CD14-positive monocyte (primary cell): ENCODE results near the gene SLC30A3. TPM values are rescaled to one million over a fixed set of nuclear protein-coding genes. Genes with fewer than 3 reads are reported as not detected.
A peak's percentile ranks its signal among the peaks of the same experiment; 100 is the strongest.

Source experiments
- DNase-seq, 3 donors: peaks; one replicate each; pipeline ENCODE4 v3.0.0-alpha.2; 2011 to 2022
- H2AFZ ChIP-seq: 2 replicates; pipeline ENCODE4 v1.6.0; 2012; ENCODE audit warnings: mild to moderate bottlenecking, low read depth, low read length, inconsistent platforms; ENCODE audit not compliant: insufficient read depth, poor library complexity, severe bottlenecking
- H3K27ac ChIP-seq, 2 donors: 1 replicate in 1 of 2; 2 replicates in 1 of 2; pipeline ENCODE4 v1.5.1; 2012 to 2013; ENCODE audit warnings: low read length in 2 of 2, control low read depth in 1 of 2, inconsistent platforms in 1 of 2, low read depth in 1 of 2, mild to moderate bottlenecking in 1 of 2
- H3K27me3 ChIP-seq, 2 donors: one replicate each; pipeline versions ENCODE4 v1.6.0 to v1.6.1; 2011 to 2013; ENCODE audit warnings: low read length in 2 of 2; ENCODE audit not compliant: control insufficient read depth in 2 of 2, insufficient read depth in 2 of 2
- H3K36me3 ChIP-seq, 2 donors: replicated peaks in 1 of 2; 1 replicate in 1 of 2; 2 replicates in 1 of 2; pipeline versions ENCODE4 v1.5.1 to v1.6.1; 2012 to 2013; ENCODE audit warnings: low read length in 2 of 2, control low read depth in 1 of 2, inconsistent platforms in 1 of 2, mild to moderate bottlenecking in 1 of 2; ENCODE audit not compliant: insufficient read depth in 2 of 2, control insufficient read depth in 1 of 2
- H3K4me1 ChIP-seq, 2 donors: 1 replicate in 1 of 2; 2 replicates in 1 of 2; pipeline versions ENCODE4 v1.5.1 to v1.6.1; 2012 to 2013; ENCODE audit warnings: low read length in 2 of 2, control low read depth in 1 of 2, inconsistent platforms in 1 of 2, mild to moderate bottlenecking in 1 of 2, moderate library complexity in 1 of 2; ENCODE audit not compliant: insufficient read depth in 2 of 2, control insufficient read depth in 1 of 2
- H3K4me2 ChIP-seq: replicated peaks from 2 replicates; pipeline ENCODE3; 2012; ENCODE audit warnings: low read length, moderate library complexity, mild to moderate bottlenecking; ENCODE audit not compliant: poor library complexity, severe bottlenecking; ENCODE audit errors: extremely low read depth
- H3K4me3 ChIP-seq, 3 experiments: fragments of 200-600 bp in 1 of 3; sonication (generic) in 1 of 3; replicated peaks in 1 of 3; 1 replicate in 2 of 3; 2 replicates in 1 of 3; pipeline ENCODE4 v1.5.1; 2011 to 2013; ENCODE audit warnings: low read length in 3 of 3, mild to moderate bottlenecking in 3 of 3, control low read depth in 2 of 3, low read depth in 2 of 3, inconsistent platforms in 1 of 3, moderate library complexity in 1 of 3
- H3K79me2 ChIP-seq: 2 replicates; pipeline ENCODE4 v1.6.0; 2012; ENCODE audit warnings: mild to moderate bottlenecking, control low read depth, inconsistent platforms, low read length, moderate library complexity; ENCODE audit not compliant: insufficient read depth
- H3K9ac ChIP-seq: 2 replicates; pipeline ENCODE4 v1.6.0; 2017; ENCODE audit warnings: low read length, mild to moderate bottlenecking; ENCODE audit not compliant: insufficient read depth, poor library complexity, severe bottlenecking
- H3K9me3 ChIP-seq, 2 donors: replicated peaks in 1 of 2; 1 replicate in 1 of 2; 2 replicates in 1 of 2; pipeline versions ENCODE4 v1.5.1 to v1.6.1; 2012 to 2013; ENCODE audit warnings: low read length in 2 of 2, control low read depth in 1 of 2; ENCODE audit not compliant: control insufficient read depth in 1 of 2, insufficient read depth in 1 of 2
- H4K20me1 ChIP-seq: 2 replicates; pipeline ENCODE4 v1.6.0; 2012; ENCODE audit warnings: mild to moderate bottlenecking, low read length, control low read depth, moderate library complexity; ENCODE audit not compliant: insufficient read depth
- H3K27ac Mint-ChIP-seq, 7 donors: one replicate each; pipeline ENCODE4 v1.8.0; 2020; ENCODE audit warnings: mild to moderate bottlenecking in 7 of 7, mixed read lengths in 7 of 7, moderate library complexity in 6 of 7, inconsistent platforms in 2 of 7
- H3K27me3 Mint-ChIP-seq, 3 donors: one replicate each; pipeline ENCODE4 v1.8.0; 2021 to 2022; ENCODE audit warnings: low read depth in 3 of 3, mild to moderate bottlenecking in 3 of 3, mixed read lengths in 3 of 3, moderate library complexity in 3 of 3, inconsistent platforms in 1 of 3
- H3K36me3 Mint-ChIP-seq, 2 donors: one replicate each; pipeline ENCODE4 v1.8.0; 2020; ENCODE audit warnings: mixed read lengths in 2 of 2, inconsistent platforms in 1 of 2, mild to moderate bottlenecking in 1 of 2
- H3K4me1 Mint-ChIP-seq: one replicate; pipeline ENCODE4 v1.8.0; 2020; ENCODE audit warnings: mild to moderate bottlenecking, mixed read lengths
- H3K4me3 Mint-ChIP-seq, 2 donors: one replicate each; pipeline ENCODE4 v1.8.0; 2020; ENCODE audit warnings: mild to moderate bottlenecking in 2 of 2, mixed read lengths in 2 of 2, moderate library complexity in 1 of 2
- H3K9me3 Mint-ChIP-seq, 7 donors: one replicate each; pipeline ENCODE4 v1.8.0; 2020 to 2022; ENCODE audit warnings: mixed read lengths in 7 of 7, mild to moderate bottlenecking in 6 of 7, moderate library complexity in 6 of 7, inconsistent platforms in 2 of 7
- CTCF ChIP-seq: fragments of 200-600 bp; IDR thresholded peaks from one replicate; pipeline ENCODE4 v1.8.0; 2022; ENCODE audit warnings: antibody characterized with exemption, mild to moderate bottlenecking
- WGBS: methylation state at CpG from one replicate; pipeline ENCODE4 v1.1.5; 2013; ENCODE audit warnings: missing lambda C conversion rate; ENCODE audit not compliant: insufficient coverage; 5-methylcytosine and 5-hydroxymethylcytosine counted together
- intact Hi-C, 2 donors: fragments of 100-400 bp; cut with micrococcal nuclease; formaldehyde crosslinking; loops; one replicate each; pipeline versions ENCODE4 v1.15.0 to v1.15.1; 2023
- polyA plus RNA-seq, 3 donors: library from polyadenylated mRNA; depleted of rRNA in 1 of 3; unstranded in 2 of 3; stranded (reverse) in 1 of 3; fragments of 300-500 nt in 2 of 3; fragments of >200 nt in 1 of 3; fragmentation: Illumina TruSeq in 2 of 3; gene quantifications; 1 replicate in 2 of 3; 2 replicates in 1 of 3; pipeline ENCODE4 v1.2.3, GENCODE V29; 2012 to 2021

The SLC30A3 gene
- polyA plus RNA-seq, 3 donors, result 0.08 TPM; not detected in 2

GRCh38 chr2:27306573-27307286 lies 43.9 kb upstream of the SLC30A3 start:
- no peak overlapping the region for H3K27ac Mint-ChIP-seq
- peaks cover 10 to 24% of the 10 kb centered on the region in 2 donors for H3K36me3 ChIP-seq
- no peak overlapping the region for H2AFZ ChIP-seq
- H3K4me3 Mint-ChIP-seq, result peak overlapping the region in 1 of 2 donors; percentile 73
- peaks cover 17% of the 10 kb centered on the region for H3K4me1 Mint-ChIP-seq
- H3K4me1 ChIP-seq, result peaks cover 12 to 14% of the 10 kb centered on the region in 2 donors
- H4K20me1 ChIP-seq, result no peaks in the 10 kb centered on the region
- no peak overlapping the region for H3K27ac ChIP-seq
- peaks cover 38 to 48% (median 47%) of the 10 kb centered on the region in 3 donors for H3K27me3 Mint-ChIP-seq
- peaks cover 27 to 33% of the 10 kb centered on the region in 2 donors for H3K36me3 Mint-ChIP-seq
- peaks cover 0 to 7% of the 10 kb centered on the region in 2 donors for H3K9me3 ChIP-seq
- H3K9me3 Mint-ChIP-seq, result peaks cover 0 to 6% (median 1%) of the 10 kb centered on the region in 7 donors
- no peaks in the 10 kb centered on the region for H3K79me2 ChIP-seq
- no peak for DNase-seq
- WGBS, result 2% methylated on average over 41 of the region's 51 CpGs
- peak overlapping the region; percentile 21 for H3K9ac ChIP-seq
- peak overlapping the region; percentile 3 for H3K4me2 ChIP-seq
- TF ChIP-seq CTCF, result no peak
- peak overlapping the region in 1 of 3 experiments; percentile 5 for H3K4me3 ChIP-seq
- H3K27me3 ChIP-seq, result peaks cover 4 to 32% of the 10 kb centered on the region in 2 donors
- intact Hi-C loops, result no loop called here

GRCh38 chr2:27306136-27306535 lies 43.3 kb upstream of the SLC30A3 start:
- Histone ChIP-seq H3K36me3 (peaks cover 4 to 18% of the 10 kb centered on the region in 2 donors), H3K4me2 (no peak overlapping the region), H3K9ac (peak overlapping the region; percentile 21), H3K79me2 (no peaks in the 10 kb centered on the region), H2AFZ (no peak overlapping the region), H4K20me1 (no peaks in the 10 kb centered on the region), H3K4me1 (peaks cover 12 to 14% of the 10 kb centered on the region in 2 donors), H3K27ac (no peak overlapping the region), H3K4me3 (no peak overlapping the region), H3K27me3 (peaks cover 4 to 32% of the 10 kb centered on the region in 2 donors), H3K9me3 (peaks cover 0 to 7% of the 10 kb centered on the region in 2 donors)
- Mint-ChIP-seq H3K27ac (no peak overlapping the region), H3K4me3 (peak overlapping the region in 1 of 2 donors; percentile 59), H3K9me3 (peaks cover 0 to 6% (median 1%) of the 10 kb centered on the region in 7 donors), H3K36me3 (peaks cover 21 to 27% of the 10 kb centered on the region in 2 donors), H3K4me1 (peaks cover 17% of the 10 kb centered on the region), H3K27me3 (peaks cover 38 to 47% (median 45%) of the 10 kb centered on the region in 3 donors)
- TF ChIP-seq CTCF, result no peak
- WGBS, result 40% methylated on average over 24 of the region's 26 CpGs
- no peak for DNase-seq
- intact Hi-C loops, result no loop called here
